Neural cell (in vitro differentiated cells): ENCODE results near the gene SEC14L1.

ENCODE experiments used
- EZH2 ChIP-seq: fragments of 200-600, 300-800 bp; shearing (Covaris generic), sonication (generic); IDR thresholded peaks from 2 replicates; pipeline ENCODE4 v1.6.1; 2014; ENCODE audit warnings: antibody characterized with exemption, low read length, borderline replicate concordance, mild to moderate bottlenecking; ENCODE audit not compliant: insufficient read depth, poor library complexity, severe bottlenecking
- TF ChIP-seq, protein P1 (sequence below): fragments of 450-650 bp; IDR thresholded peaks from 2 replicates; pipeline ENCODE4 v1.5.1; 2014; ENCODE audit warnings: antibody characterized with exemption, mild to moderate bottlenecking, moderate library complexity; ENCODE audit not compliant: poor library complexity, severe bottlenecking

DNA sequence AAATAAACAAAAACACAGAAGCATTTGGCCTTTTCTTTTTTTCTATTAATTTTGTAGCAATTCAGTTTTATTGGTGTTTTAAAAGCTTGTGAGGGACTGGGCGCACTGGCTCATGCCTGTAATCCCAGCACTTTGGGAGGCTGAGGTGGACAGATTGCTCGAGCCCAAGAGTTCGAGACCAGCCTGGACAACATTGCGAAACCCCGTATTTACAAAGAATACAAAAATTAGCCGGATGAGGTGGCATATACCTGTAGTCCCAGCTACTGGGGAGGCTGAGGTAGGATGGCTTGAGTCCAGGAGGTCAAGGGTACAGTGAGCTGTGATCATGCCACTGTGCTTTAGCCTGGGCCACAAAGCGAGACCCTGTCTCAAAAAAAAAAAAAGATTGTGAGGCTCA lies 53.4 kb downstream of the SEC14L1 start:
- TF ChIP-seq, protein P1, sequence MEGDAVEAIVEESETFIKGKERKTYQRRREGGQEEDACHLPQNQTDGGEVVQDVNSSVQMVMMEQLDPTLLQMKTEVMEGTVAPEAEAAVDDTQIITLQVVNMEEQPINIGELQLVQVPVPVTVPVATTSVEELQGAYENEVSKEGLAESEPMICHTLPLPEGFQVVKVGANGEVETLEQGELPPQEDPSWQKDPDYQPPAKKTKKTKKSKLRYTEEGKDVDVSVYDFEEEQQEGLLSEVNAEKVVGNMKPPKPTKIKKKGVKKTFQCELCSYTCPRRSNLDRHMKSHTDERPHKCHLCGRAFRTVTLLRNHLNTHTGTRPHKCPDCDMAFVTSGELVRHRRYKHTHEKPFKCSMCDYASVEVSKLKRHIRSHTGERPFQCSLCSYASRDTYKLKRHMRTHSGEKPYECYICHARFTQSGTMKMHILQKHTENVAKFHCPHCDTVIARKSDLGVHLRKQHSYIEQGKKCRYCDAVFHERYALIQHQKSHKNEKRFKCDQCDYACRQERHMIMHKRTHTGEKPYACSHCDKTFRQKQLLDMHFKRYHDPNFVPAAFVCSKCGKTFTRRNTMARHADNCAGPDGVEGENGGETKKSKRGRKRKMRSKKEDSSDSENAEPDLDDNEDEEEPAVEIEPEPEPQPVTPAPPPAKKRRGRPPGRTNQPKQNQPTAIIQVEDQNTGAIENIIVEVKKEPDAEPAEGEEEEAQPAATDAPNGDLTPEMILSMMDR = no peak
- TF ChIP-seq EZH2 = no peak
